Chondrocyte (in vitro differentiated cells): ENCODE data around the gene CTDP1. TPM values are rescaled to one million over a fixed set of nuclear protein-coding genes. Genes with fewer than 3 reads are reported as not detected.

ENCODE experiments used
- DNase-seq: peaks from one replicate; pipeline ENCODE4 v3.0.0; 2021; ENCODE audit warnings: mixed read lengths, low spot score
- H3K27ac Mint-ChIP-seq: one replicate; pipeline ENCODE4 v1.8.0; 2021; ENCODE audit warnings: mild to moderate bottlenecking, moderate library complexity, mixed read lengths; ENCODE audit not compliant: unreplicated experiment
- H3K27me3 Mint-ChIP-seq: 2 replicates; pipeline ENCODE4 v1.8.0; 2021; ENCODE audit warnings: low read depth, mixed read lengths
- H3K36me3 Mint-ChIP-seq: 2 replicates; pipeline ENCODE4 v1.8.0; 2021; ENCODE audit warnings: low read depth, mixed read lengths
- H3K4me1 Mint-ChIP-seq: 2 replicates; pipeline ENCODE4 v1.8.0; 2021; ENCODE audit warnings: low read depth, mild to moderate bottlenecking, mixed read lengths
- H3K4me3 Mint-ChIP-seq: one replicate; pipeline ENCODE4 v1.8.0; 2021; ENCODE audit warnings: mild to moderate bottlenecking, moderate library complexity, mixed read lengths; ENCODE audit not compliant: unreplicated experiment
- H3K9me3 Mint-ChIP-seq: 2 replicates; pipeline ENCODE4 v1.8.0; 2021; ENCODE audit warnings: low read depth, mixed read lengths
- CTCF ChIP-seq: fragments of 200-600 bp; sonication (generic); IDR thresholded peaks from 2 replicates; pipeline ENCODE4 v1.5.0; 2021; ENCODE audit warnings: antibody characterized with exemption, mild to moderate bottlenecking, moderate library complexity
- total RNA-seq: library from RNA; stranded (reverse); gene quantifications from 3 replicates; pipeline ENCODE4 v1.2.1, GENCODE V29; 2021

CTDP1 gene
- total RNA-seq, 1 donor from 2014 or later = 21.0 TPM

- Mint-ChIP-seq H3K36me3 (peaks cover 3% of the 10 kb centered on the region), H3K4me3 (no peak overlapping the region), H3K4me1 (peaks cover 21% of the 10 kb centered on the region), H3K27ac (no peak overlapping the region), H3K9me3 (no peaks in the 10 kb centered on the region), H3K27me3 (peaks cover 26% of the 10 kb centered on the region)
- peak; percentile 54 for DNase-seq
- TF ChIP-seq CTCF = no peak
Measured at GRCh38 chr18:79794846-79795245, 115.2 kb downstream of the CTDP1 start.

GRCh38 chr18:79795446-79795845 is 115.8 kb downstream of the CTDP1 start:
- peaks cover 31% of the 10 kb centered on the region for H3K27me3 Mint-ChIP-seq
- DNase-seq = peak; percentile 60
- H3K4me1 Mint-ChIP-seq = peaks cover 21% of the 10 kb centered on the region
- no peaks in the 10 kb centered on the region for H3K9me3 Mint-ChIP-seq
- TF ChIP-seq CTCF = no peak
- H3K36me3 Mint-ChIP-seq = peaks cover 3% of the 10 kb centered on the region
- H3K4me3 Mint-ChIP-seq = no peak overlapping the region
- no peak overlapping the region for H3K27ac Mint-ChIP-seq

DNA sequence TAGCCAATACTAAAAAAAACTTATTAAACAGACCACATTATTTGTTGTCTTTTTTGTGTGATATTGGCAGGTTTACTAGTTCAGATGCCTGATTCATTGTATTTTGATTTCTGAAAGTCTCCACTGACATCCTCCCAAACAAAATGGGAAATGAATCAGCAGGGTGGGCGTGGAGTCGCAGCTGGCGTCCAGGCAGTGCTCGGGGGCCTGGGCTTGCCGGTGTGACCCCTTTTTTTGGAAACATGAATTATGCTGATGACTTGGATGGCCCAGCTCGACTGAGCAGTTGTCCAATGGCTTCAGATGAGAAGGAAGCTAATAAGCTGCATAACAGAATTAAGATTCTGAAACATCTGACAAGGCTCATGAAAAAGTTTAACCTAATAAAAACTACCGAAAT is 116.4 kb downstream of the CTDP1 start:
- Mint-ChIP-seq H3K27ac (no peak overlapping the region), H3K4me1 (peaks cover 19% of the 10 kb centered on the region), H3K36me3 (peaks cover 3% of the 10 kb centered on the region), H3K27me3 (peaks cover 34% of the 10 kb centered on the region), H3K9me3 (no peaks in the 10 kb centered on the region), H3K4me3 (no peak overlapping the region)
- no peak for DNase-seq
- no peak for TF ChIP-seq CTCF

DNA sequence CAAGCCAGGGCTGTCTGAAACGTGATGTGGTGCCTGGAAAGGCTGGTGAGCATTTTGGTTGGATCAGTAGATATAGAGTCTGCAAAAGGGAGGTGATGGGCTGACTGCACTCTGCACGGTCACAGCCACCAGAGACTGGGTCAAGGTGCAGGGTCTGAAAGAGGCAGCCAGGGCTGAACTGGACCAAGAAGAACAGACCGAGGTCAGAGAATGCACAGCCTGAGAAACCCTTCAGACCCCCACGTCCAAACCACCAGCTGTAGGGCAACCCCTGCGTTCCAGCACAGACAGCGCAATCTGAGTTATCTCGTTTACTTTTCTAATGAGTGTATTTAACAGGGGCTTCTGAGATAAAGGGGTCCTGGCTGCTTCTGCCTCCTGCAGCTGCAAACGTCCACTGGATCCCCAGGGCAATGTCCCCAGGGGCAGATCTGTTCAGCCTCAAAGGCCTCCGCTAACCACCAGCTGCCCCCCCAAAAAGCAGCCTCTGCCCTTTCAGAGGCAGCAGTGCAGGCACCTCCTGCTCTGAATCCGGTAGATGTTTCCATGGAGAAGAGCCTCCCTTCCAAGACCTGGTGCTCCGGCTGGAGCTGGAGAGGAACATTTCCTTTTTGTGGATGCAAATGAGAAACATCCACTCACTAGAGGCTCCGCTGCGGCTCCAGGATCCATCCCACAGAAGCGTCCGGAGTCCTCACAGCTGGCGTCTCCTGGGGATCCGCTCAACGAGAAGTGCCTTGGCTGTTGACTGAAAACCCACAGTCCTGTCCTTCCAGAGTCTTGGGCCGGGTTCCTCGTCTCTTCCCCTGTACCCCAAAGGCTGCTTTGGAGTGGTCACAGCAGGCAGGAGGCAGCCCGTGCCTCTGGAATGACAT is 117.2 kb downstream of the CTDP1 start:
- Mint-ChIP-seq H3K27me3 (peaks cover 36% of the 10 kb centered on the region), H3K9me3 (no peaks in the 10 kb centered on the region), H3K27ac (no peak overlapping the region)

More for the DNA sequence above, 117.2 kb downstream of the CTDP1 start:
- DNase-seq = peak; percentile 56
- peaks cover 11% of the 10 kb centered on the region for H3K4me1 Mint-ChIP-seq
- H3K4me3 Mint-ChIP-seq = peak overlapping the region; percentile 68
- H3K36me3 Mint-ChIP-seq = peaks cover 3% of the 10 kb centered on the region
- TF ChIP-seq CTCF = no peak
